SK-N-SH (cell line): ENCODE results near the gene NRSN1. TPM values are rescaled to one million over a fixed set of nuclear protein-coding genes. Genes with fewer than 3 reads are reported as not detected.

ENCODE experiments used
- CTCF ChIA-PET: fragments of 300-600, 350-600 bp; formaldehyde crosslinking; extraction: SDS; loops from one replicate; lab custom pipeline; 2021; lab: Yijun Ruan, JAX
- POLR2A ChIA-PET: fragments of 350-600 bp; sonication (Branson Sonifier 250); formaldehyde crosslinking; extraction: SDS; loops from one replicate; lab custom pipeline; 2020; ENCODE audit warnings: antibody characterized with exemption, inconsistent platforms; lab: Yijun Ruan, JAX
- DNase-seq: peaks from one replicate; pipeline ENCODE4 v3.0.0; 2012
- H2AFZ ChIP-seq: fragments of 200-600 bp; sonication (generic); 2 replicates; pipeline ENCODE4 v1.8.1; 2016; ENCODE audit warnings: antibody characterized with exemption, mild to moderate bottlenecking, low read depth
- H3F3A ChIP-seq: fragments of 200-600 bp; sonication (generic); replicated peaks from 2 replicates; pipeline ENCODE3; 2016; ENCODE audit warnings: antibody characterized with exemption, mild to moderate bottlenecking; ENCODE audit not compliant: insufficient read depth
- H3K27ac ChIP-seq, 2 experiments: fragments of 200-500 bp in 1 of 2; fragments of 200-600 bp in 1 of 2; sonication (Bioruptor generic) in 1 of 2; sonication (generic), shearing (Covaris generic) in 1 of 2; 2 replicates each; pipeline versions ENCODE4 v1.5.1 to v1.6.1; 2014 to 2016; ENCODE audit warnings: low read depth in 2 of 2, inconsistent platforms in 1 of 2, low read length in 1 of 2, mild to moderate bottlenecking in 1 of 2, mixed read lengths in 1 of 2
- H3K27me3 ChIP-seq: fragments of 200-600 bp; sonication (generic), shearing (Covaris generic); 2 replicates; pipeline ENCODE4 v1.6.1; 2016; ENCODE audit warnings: mixed run types; ENCODE audit not compliant: insufficient read depth
- H3K36me3 ChIP-seq, 2 experiments: fragments of 200-500 bp in 1 of 2; fragments of 200-600 bp in 1 of 2; sonication (Bioruptor generic) in 1 of 2; sonication (generic) in 1 of 2; replicated peaks in 1 of 2; 2 replicates each; pipeline versions ENCODE3 to v1.5.1; 2014 to 2016; ENCODE audit warnings: low read length in 1 of 2, mild to moderate bottlenecking in 1 of 2; ENCODE audit not compliant: insufficient read depth in 2 of 2, control insufficient read depth in 1 of 2
- H3K4me1 ChIP-seq, 2 experiments: fragments of 200-500 bp in 1 of 2; fragments of 200-600 bp in 1 of 2; sonication (Bioruptor generic) in 1 of 2; sonication (generic), shearing (Covaris generic) in 1 of 2; 2 replicates each; pipeline versions ENCODE4 v1.5.1 to v1.6.1; 2014 to 2016; ENCODE audit warnings: low read depth in 1 of 2, low read length in 1 of 2, mixed run types in 1 of 2; ENCODE audit not compliant: insufficient read depth in 2 of 2, control insufficient read depth in 1 of 2
- H3K4me2 ChIP-seq: fragments of 200-600 bp; sonication (generic), shearing (Covaris generic); 2 replicates; pipeline ENCODE4 v1.6.1; 2017; ENCODE audit warnings: mixed run types
- H3K4me3 ChIP-seq, 2 experiments: fragments of 200-500 bp in 1 of 2; fragments of 200-600 bp in 1 of 2; sonication (Bioruptor generic) in 1 of 2; sonication (generic), shearing (Covaris generic) in 1 of 2; 2 replicates each; pipeline versions ENCODE4 v1.5.1 to v1.8.1; 2014 to 2016; ENCODE audit warnings: low read depth in 2 of 2, inconsistent platforms in 1 of 2, low read length in 1 of 2, mild to moderate bottlenecking in 1 of 2, mixed read lengths in 1 of 2, moderate library complexity in 1 of 2
- H3K79me2 ChIP-seq: fragments of 200-600 bp; sonication (generic); 2 replicates; pipeline ENCODE4 v1.8.1; 2017; ENCODE audit warnings: mild to moderate bottlenecking; ENCODE audit not compliant: insufficient read depth
- H3K9ac ChIP-seq: fragments of 200-600 bp; sonication (generic); 2 replicates; pipeline ENCODE4 v1.6.1; 2017; ENCODE audit warnings: mixed run types
- H3K9me2 ChIP-seq: fragments of 200-600 bp; sonication (generic); 2 replicates; pipeline ENCODE4 v1.6.1; 2017; ENCODE audit warnings: mixed run types
- H3K9me3 ChIP-seq: fragments of 200-600 bp; sonication (generic); 2 replicates; pipeline ENCODE4 v1.6.1; 2017; ENCODE audit warnings: mixed run types, mild to moderate bottlenecking, moderate library complexity
- H4K20me1 ChIP-seq: fragments of 200-600 bp; sonication (generic); 2 replicates; pipeline ENCODE4 v1.6.1; 2017; ENCODE audit warnings: mild to moderate bottlenecking, mixed run types; ENCODE audit not compliant: insufficient read depth
- EP300 ChIP-seq, 2 experiments: IDR thresholded peaks; 2 replicates each; pipeline versions ENCODE4 v1.4.0 to v1.6.1; 2012; ENCODE audit warnings: borderline replicate concordance in 1 of 2, low read depth in 1 of 2, low read length in 1 of 2
- RCOR1 ChIP-seq: fragments of 150-350 bp; IDR thresholded peaks from 2 replicates; pipeline ENCODE4 v1.6.1; 2017; ENCODE audit warnings: antibody characterized with exemption, low read length
- TAF1 ChIP-seq: IDR thresholded peaks from 2 replicates; pipeline ENCODE4 v1.6.1; 2012; ENCODE audit warnings: low read depth, mild to moderate bottlenecking, low read length, moderate library complexity, borderline replicate concordance
- YY1 ChIP-seq: IDR thresholded peaks from 2 replicates; pipeline ENCODE4 v1.4.0; 2012; ENCODE audit warnings: low read depth, mild to moderate bottlenecking
- WGBS: methylation state at CpG from one replicate; pipeline ENCODE4 v1.1.6; 2017; ENCODE audit warnings: low lambda C conversion rate; 5-methylcytosine and 5-hydroxymethylcytosine counted together
- polyA plus RNA-seq, 3 experiments: library from polyadenylated mRNA; depleted of rRNA; stranded (reverse); fragments of >200 nt; gene quantifications; 2 replicates each; pipeline ENCODE4 v1.2.3, GENCODE V29; 2012
- TF ChIP-seq, protein P1 (sequence below): IDR thresholded peaks from 2 replicates; pipeline ENCODE4 v1.6.1; 2012; ENCODE audit warnings: mild to moderate bottlenecking, low read depth, low read length, moderate library complexity
- TF ChIP-seq, protein P2 (sequence below): fragments of 150-350 bp; IDR thresholded peaks from 2 replicates; pipeline ENCODE4 v1.6.1; 2017; ENCODE audit warnings: antibody characterized with exemption, low read length, low read depth, borderline replicate concordance

Gene NRSN1
- polyA plus RNA-seq, 1 of the 3 experiments (the other 2 are of a cell fraction), result 0.02 TPM

DNA sequence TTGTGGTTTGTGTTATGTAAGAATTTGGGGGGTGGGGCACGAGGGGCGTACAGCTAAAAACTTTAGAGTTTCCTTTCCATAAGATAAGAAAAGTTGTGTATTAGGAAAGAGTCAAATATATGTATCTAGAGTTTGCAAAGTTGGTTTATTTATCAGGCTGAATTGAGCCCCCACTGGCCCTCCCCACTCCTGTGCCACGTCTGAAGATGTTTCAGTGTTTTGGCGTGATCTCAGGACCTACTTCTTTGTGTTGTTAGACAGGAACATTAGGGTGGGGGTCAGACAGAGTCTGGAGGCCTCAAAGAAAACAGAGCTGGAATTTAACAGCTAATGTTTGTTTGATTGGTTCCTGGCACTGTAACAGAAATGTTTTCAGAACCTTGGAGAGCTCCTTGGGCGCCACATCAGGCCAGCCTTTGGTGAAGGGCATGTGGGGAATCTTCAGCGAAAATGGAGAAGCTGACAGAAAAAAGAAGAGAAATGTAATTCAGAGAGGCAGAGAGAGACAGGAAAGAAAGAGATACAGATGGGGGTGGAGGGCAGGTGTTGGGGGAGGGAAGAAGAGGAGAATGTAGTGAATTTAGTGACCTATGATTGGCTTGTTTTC lies 674 bp downstream of the NRSN1 start:
- Histone ChIP-seq H2AFZ (no peak overlapping the region), H3K9me3 (no peaks in the 10 kb centered on the region), H3K9me2 (no peaks in the 10 kb centered on the region), H3F3A (no peaks in the 10 kb centered on the region), H3K4me3 (peak overlapping the region in 1 of 2 experiments; percentile 50; a peak in 2 of 4 replicates), H3K4me2 (no peak overlapping the region), H3K27ac (peak overlapping the region in 1 of 2 experiments; percentile 45; a peak in 2 of 4 replicates), H3K79me2 (no peaks in the 10 kb centered on the region), H3K36me3 (peaks cover 0 to 2% of the 10 kb centered on the region in 2 experiments), H4K20me1 (no peaks in the 10 kb centered on the region), H3K27me3 (no peaks in the 10 kb centered on the region), H3K4me1 (peaks cover 0 to 14% of the 10 kb centered on the region in 2 experiments; a peak in 2 of 4 replicates), H3K9ac (no peak overlapping the region)
- ChIA-PET POLR2A (no interaction called here), CTCF (interaction anchor here (1.2 to 1.4 kb wide), 2 partner anchors 41 to 78 kb away, joined by 5 to 8 read pairs; no protein-coding TSS in a partner anchor)
- peak; percentile 25 for DNase-seq
- TF ChIP-seq YY1, result no peak
- TF ChIP-seq, protein P1, sequence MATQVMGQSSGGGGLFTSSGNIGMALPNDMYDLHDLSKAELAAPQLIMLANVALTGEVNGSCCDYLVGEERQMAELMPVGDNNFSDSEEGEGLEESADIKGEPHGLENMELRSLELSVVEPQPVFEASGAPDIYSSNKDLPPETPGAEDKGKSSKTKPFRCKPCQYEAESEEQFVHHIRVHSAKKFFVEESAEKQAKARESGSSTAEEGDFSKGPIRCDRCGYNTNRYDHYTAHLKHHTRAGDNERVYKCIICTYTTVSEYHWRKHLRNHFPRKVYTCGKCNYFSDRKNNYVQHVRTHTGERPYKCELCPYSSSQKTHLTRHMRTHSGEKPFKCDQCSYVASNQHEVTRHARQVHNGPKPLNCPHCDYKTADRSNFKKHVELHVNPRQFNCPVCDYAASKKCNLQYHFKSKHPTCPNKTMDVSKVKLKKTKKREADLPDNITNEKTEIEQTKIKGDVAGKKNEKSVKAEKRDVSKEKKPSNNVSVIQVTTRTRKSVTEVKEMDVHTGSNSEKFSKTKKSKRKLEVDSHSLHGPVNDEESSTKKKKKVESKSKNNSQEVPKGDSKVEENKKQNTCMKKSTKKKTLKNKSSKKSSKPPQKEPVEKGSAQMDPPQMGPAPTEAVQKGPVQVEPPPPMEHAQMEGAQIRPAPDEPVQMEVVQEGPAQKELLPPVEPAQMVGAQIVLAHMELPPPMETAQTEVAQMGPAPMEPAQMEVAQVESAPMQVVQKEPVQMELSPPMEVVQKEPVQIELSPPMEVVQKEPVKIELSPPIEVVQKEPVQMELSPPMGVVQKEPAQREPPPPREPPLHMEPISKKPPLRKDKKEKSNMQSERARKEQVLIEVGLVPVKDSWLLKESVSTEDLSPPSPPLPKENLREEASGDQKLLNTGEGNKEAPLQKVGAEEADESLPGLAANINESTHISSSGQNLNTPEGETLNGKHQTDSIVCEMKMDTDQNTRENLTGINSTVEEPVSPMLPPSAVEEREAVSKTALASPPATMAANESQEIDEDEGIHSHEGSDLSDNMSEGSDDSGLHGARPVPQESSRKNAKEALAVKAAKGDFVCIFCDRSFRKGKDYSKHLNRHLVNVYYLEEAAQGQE, result peak; percentile 90
- no peak for TF ChIP-seq TAF1
- WGBS, result 10% methylated on average over 6 of the region's 6 CpGs

DNA sequence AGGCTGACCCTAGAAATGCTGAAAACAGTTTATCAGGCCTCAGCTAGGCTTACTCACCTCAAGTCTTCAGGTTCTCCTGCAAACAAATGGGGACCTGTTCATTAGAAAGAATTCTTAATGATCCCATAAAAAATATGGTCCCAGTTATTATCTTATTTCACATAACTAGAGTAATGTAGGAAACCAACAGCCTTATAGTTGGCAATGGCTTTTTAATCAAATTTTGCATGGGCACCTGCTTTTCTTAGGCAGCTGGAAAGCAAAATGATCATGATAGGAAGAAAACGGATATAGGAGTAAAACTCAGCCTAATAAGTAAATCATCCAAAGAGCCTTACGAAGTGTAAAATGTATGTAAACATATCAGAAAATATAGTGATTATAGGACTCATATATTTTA lies 1.3 kb downstream of the NRSN1 start:
- 3% methylated on average over 2 of the region's 2 CpGs for WGBS
- H3K9ac ChIP-seq, result no peak overlapping the region
- no peaks in the 10 kb centered on the region for H4K20me1 ChIP-seq
- H3K27ac ChIP-seq, result peak overlapping the region in 1 of 2 experiments; percentile 45; a peak in 2 of 4 replicates
- H2AFZ ChIP-seq, result no peak overlapping the region
- H3K4me2 ChIP-seq, result no peak overlapping the region
- H3K79me2 ChIP-seq, result no peaks in the 10 kb centered on the region
- peak overlapping the region in 1 of 2 experiments; percentile 50; a peak in 1 of 4 replicates for H3K4me3 ChIP-seq
- ChIA-PET CTCF (interaction anchor here (1.2 to 1.4 kb wide), 2 partner anchors 41 to 78 kb away, joined by 5 to 8 read pairs; no protein-coding TSS in a partner anchor), POLR2A (no interaction called here)
- H3K9me3 ChIP-seq, result no peaks in the 10 kb centered on the region
- no peaks in the 10 kb centered on the region for H3F3A ChIP-seq
- peak; percentile 57; the same call in 1 of the 2 replicates for TF ChIP-seq RCOR1
- TF ChIP-seq, protein P2, sequence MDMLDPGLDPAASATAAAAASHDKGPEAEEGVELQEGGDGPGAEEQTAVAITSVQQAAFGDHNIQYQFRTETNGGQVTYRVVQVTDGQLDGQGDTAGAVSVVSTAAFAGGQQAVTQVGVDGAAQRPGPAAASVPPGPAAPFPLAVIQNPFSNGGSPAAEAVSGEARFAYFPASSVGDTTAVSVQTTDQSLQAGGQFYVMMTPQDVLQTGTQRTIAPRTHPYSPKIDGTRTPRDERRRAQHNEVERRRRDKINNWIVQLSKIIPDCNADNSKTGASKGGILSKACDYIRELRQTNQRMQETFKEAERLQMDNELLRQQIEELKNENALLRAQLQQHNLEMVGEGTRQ, result no peak
- TF ChIP-seq EP300 (IDR thresholded peaks at IDR 0.05; ENCODE audit: borderline replicate concordance in 1 of 2, low read depth in 1 of 2, low read length in 1 of 2), result peak in 1 of 2 experiments; percentile 34; a peak in 1 of 4 replicates
- H3K4me1 ChIP-seq, result peaks cover 0 to 8% of the 10 kb centered on the region in 2 experiments; a peak in 2 of 4 replicates
- no peaks in the 10 kb centered on the region for H3K27me3 ChIP-seq
- no peaks in the 10 kb centered on the region for H3K9me2 ChIP-seq
- peaks cover 0 to 2% of the 10 kb centered on the region in 2 experiments for H3K36me3 ChIP-seq
- DNase-seq, result peak; percentile 26
